Activated naive CD8-positive, alpha-beta T cell treated with anti-CD3 and anti-CD28 coated beads, Interleukin-2, amount 10 ng/mL, durations not matched to agents 7 days and 5 days (primary cell): ENCODE data around the gene SCYL3. TPM values are rescaled to one million over a fixed set of nuclear protein-coding genes. Genes with fewer than 3 reads are reported as not detected.
"Not testable (repeated sequence)": the region's sequence is repeated elsewhere in the genome, so short reads cannot be mapped to it uniquely, and the experiment has no call there.

ENCODE experiments used
- ATAC-seq: fragments of 150-1000 bp; cut with Tn5 transposase; one replicate; pipeline ENCODE4 v1.10.0; 2021; ENCODE audit warnings: low read depth, moderate library complexity
- POLR2A ChIA-PET: fragments of 350-600 bp; sonication (Branson Sonifier 250); formaldehyde crosslinking; loops from one replicate; lab custom pipeline; 2021; ENCODE audit warnings: antibody characterized with exemption; lab: Charles Lee
- DNase-seq: peaks from one replicate; pipeline ENCODE4 v3.0.0; 2021
- H3K27ac Mint-ChIP-seq: one replicate; pipeline ENCODE4 v1.8.0; 2022; ENCODE audit warnings: mild to moderate bottlenecking, mixed read lengths
- H3K27me3 Mint-ChIP-seq: one replicate; pipeline ENCODE4 v1.8.0; 2022; ENCODE audit warnings: mild to moderate bottlenecking, moderate library complexity, mixed read lengths
- H3K36me3 Mint-ChIP-seq: one replicate; pipeline ENCODE4 v1.8.0; 2021; ENCODE audit warnings: mild to moderate bottlenecking, mixed read lengths
- H3K4me1 Mint-ChIP-seq: one replicate; pipeline ENCODE4 v1.8.0; 2021; ENCODE audit warnings: mixed read lengths
- H3K4me3 Mint-ChIP-seq: one replicate; pipeline ENCODE4 v1.8.0; 2022; ENCODE audit warnings: mild to moderate bottlenecking, moderate library complexity, mixed read lengths
- H3K9me3 Mint-ChIP-seq: one replicate; pipeline ENCODE4 v1.8.0; 2021; ENCODE audit warnings: mixed read lengths
- total RNA-seq, 2 experiments: library from RNA; stranded (reverse); gene quantifications; one replicate each; pipeline ENCODE4 v1.2.3, GENCODE V29; 2021

The SCYL3 gene
- total RNA-seq, 2 experiments from 2014 or later, result 15.6 to 19.2 TPM

GRCh38 chr1:169874229-169874628 is 19.5 kb downstream of the SCYL3 start:
- H3K9me3 Mint-ChIP-seq, result peaks cover 7% of the 10 kb centered on the region
- no peak for DNase-seq
- peaks cover 5% of the 10 kb centered on the region for H3K4me1 Mint-ChIP-seq
- H3K27me3 Mint-ChIP-seq, result no peaks in the 10 kb centered on the region
- no peak for ATAC-seq
- POLR2A ChIA-PET, result no interaction called here
- no peak overlapping the region for H3K4me3 Mint-ChIP-seq
- no peak overlapping the region for H3K27ac Mint-ChIP-seq
- H3K36me3 Mint-ChIP-seq, result peaks cover 56% of the 10 kb centered on the region

- Mint-ChIP-seq H3K36me3 (peaks cover 61% of the 10 kb centered on the region), H3K4me3 (no peak overlapping the region), H3K4me1 (peaks cover 5% of the 10 kb centered on the region), H3K27ac (no peak overlapping the region), H3K27me3 (no peaks in the 10 kb centered on the region), H3K9me3 (peaks cover 7% of the 10 kb centered on the region)
- ATAC-seq (no peak), DNase-seq (no peak)
- POLR2A ChIA-PET, result no interaction called here
Measured at GRCh38 chr1:169873582-169874199, 20.0 kb downstream of the SCYL3 start.

DNA sequence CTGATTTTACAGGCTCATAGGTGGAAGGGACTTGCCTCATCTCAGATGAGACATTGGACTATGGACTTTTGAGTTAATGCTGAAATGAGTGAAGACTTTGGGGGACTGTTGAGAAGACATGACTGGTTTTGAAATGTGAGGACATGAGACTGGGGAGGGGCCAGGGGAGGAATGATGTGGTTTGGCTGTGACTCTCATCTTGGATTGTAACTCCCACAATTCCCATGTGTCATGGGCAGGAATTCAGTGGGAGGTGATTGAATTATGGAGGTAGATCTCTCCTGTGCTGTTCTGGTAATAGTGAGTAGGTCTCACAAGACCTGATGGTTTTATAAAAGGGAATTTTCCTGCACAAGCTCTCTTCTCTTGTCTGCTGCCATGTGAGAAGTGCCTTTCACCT is 20.8 kb downstream of the SCYL3 start:
- ATAC-seq, result no peak
- peaks cover 7% of the 10 kb centered on the region for H3K9me3 Mint-ChIP-seq
- POLR2A ChIA-PET, result no interaction called here

DNA sequence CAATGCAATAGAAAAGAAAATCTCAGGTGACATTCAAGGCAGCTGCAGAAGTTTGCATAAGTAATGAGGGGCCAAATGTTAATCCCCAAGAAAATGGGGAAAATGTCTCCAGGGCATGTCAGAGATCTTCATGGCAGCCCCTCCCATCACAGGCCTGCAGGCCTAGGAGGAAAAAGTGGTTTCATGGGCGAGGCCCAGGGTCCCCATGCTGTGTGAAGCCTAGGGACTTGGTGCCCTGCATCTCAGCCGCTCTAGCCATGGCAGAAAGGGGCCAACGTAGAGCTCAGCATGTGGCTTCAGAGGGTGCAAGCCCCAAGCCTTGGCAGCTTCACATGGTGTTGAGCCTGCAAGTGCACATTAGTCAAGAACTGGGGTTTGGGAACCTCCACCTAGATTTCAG is 21.7 kb downstream of the SCYL3 start:
- POLR2A ChIA-PET, H3K9me3 Mint-ChIP-seq, H3K27ac Mint-ChIP-seq, ATAC-seq, DNase-seq, H3K4me3 Mint-ChIP-seq, H3K4me1 Mint-ChIP-seq, H3K27me3 Mint-ChIP-seq: not testable (repeated sequence)
- H3K36me3 Mint-ChIP-seq, result peaks cover 64% of the 10 kb centered on the region

More for the DNA sequence above, 20.8 kb downstream of the SCYL3 start:
- peaks cover 5% of the 10 kb centered on the region for H3K4me1 Mint-ChIP-seq
- H3K27ac Mint-ChIP-seq, result peak overlapping the region; percentile 20
- H3K4me3 Mint-ChIP-seq, result no peak overlapping the region
- no peaks in the 10 kb centered on the region for H3K27me3 Mint-ChIP-seq
- no peak for DNase-seq
- H3K36me3 Mint-ChIP-seq, result peaks cover 66% of the 10 kb centered on the region

GRCh38 chr1:169869426-169869825 is 24.3 kb downstream of the SCYL3 start:
- H3K9me3 Mint-ChIP-seq, result peaks cover 7% of the 10 kb centered on the region
- H3K27ac Mint-ChIP-seq, result no peak overlapping the region
- POLR2A ChIA-PET, result no interaction called here
- no peaks in the 10 kb centered on the region for H3K27me3 Mint-ChIP-seq
- no peak overlapping the region for H3K4me3 Mint-ChIP-seq
- DNase-seq (no peak), ATAC-seq (no peak)
- peaks cover 69% of the 10 kb centered on the region for H3K36me3 Mint-ChIP-seq
- peaks cover 5% of the 10 kb centered on the region for H3K4me1 Mint-ChIP-seq

GRCh38 chr1:169868978-169869377 is 24.7 kb downstream of the SCYL3 start:
- Mint-ChIP-seq H3K4me3 (no peak overlapping the region), H3K4me1 (peaks cover 6% of the 10 kb centered on the region), H3K36me3 (peaks cover 67% of the 10 kb centered on the region), H3K9me3 (peaks cover 7% of the 10 kb centered on the region), H3K27ac (no peak overlapping the region), H3K27me3 (no peaks in the 10 kb centered on the region)
- DNase-seq, result no peak
- POLR2A ChIA-PET, result no interaction called here
- ATAC-seq, result no peak

DNA sequence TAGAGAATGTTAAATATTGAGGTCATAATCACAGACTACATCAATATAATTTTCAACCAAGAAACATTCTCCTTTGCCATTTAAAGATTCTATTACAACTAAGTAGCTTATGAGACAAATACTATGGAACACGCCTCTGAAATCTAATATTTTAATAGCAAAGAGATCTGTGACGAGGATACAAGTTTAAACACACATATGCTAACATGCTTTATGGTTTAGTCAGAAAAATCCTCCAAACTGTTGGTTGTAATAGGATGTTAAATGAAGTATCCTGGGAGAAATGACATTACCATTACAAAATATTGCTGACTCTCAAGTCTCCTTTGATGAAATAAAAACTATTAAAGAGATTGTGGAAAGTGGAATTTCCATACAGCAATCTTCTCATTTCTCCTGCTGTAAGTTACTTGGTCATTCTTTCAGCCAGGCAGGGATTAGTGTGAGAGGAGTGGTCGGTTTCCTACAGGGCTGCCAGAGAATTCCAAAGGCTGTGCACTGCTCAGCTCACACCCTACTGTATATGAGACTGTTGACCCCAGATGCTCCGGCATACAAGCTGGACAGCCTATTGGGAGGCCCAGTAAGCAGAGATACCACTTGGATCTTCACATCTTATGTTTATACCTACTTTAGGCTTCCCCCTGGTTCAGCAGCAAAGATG is 26.6 kb downstream of the SCYL3 start:
- Mint-ChIP-seq H3K27me3 (no peaks in the 10 kb centered on the region), H3K27ac (no peak overlapping the region), H3K4me1 (peaks cover 2% of the 10 kb centered on the region), H3K4me3 (no peak overlapping the region), H3K36me3 (peaks cover 60% of the 10 kb centered on the region), H3K9me3 (peaks cover 4% of the 10 kb centered on the region)
- DNase-seq (no peak), ATAC-seq (no peak)
- POLR2A ChIA-PET, result no interaction called here

DNA sequence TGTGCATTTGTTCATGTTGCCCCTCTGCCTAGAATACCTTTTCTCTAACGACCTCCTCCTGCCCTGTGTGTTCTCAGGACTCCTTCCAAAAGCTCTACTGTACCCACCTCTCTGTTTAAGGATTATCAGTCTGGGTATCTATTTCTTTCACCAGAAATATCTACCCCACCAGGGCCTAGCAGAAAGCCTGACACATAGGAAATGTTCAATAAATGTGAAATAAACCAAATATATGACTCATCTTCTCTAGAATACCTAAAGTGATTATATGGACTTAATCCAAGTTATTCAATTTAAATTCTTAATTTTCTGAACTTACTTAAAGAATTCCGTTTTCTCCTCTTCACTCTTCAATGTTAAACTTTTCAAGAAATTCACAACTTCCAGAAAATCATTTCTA is 27.1 kb downstream of the SCYL3 start:
- H3K4me3 Mint-ChIP-seq, result no peak overlapping the region
- POLR2A ChIA-PET, result no interaction called here
- peaks cover 3% of the 10 kb centered on the region for H3K9me3 Mint-ChIP-seq
- H3K4me1 Mint-ChIP-seq, result peaks cover 2% of the 10 kb centered on the region
- DNase-seq (no peak), ATAC-seq (no peak)
- no peak overlapping the region for H3K27ac Mint-ChIP-seq
- H3K36me3 Mint-ChIP-seq, result peaks cover 55% of the 10 kb centered on the region
- H3K27me3 Mint-ChIP-seq, result no peaks in the 10 kb centered on the region

- H3K36me3 Mint-ChIP-seq, result peaks cover 52% of the 10 kb centered on the region
- H3K9me3 Mint-ChIP-seq, H3K4me1 Mint-ChIP-seq, DNase-seq, ATAC-seq, H3K27ac Mint-ChIP-seq, H3K4me3 Mint-ChIP-seq, H3K27me3 Mint-ChIP-seq: not testable (repeated sequence)
- POLR2A ChIA-PET, result interaction anchor here (0.7 kb wide), 1 partner anchor 437 kb away, joined by 3 read pairs; the partner anchor contains the start of gene CCDC181
Measured at GRCh38 chr1:169864531-169864930, 29.2 kb downstream of the SCYL3 start.

- Mint-ChIP-seq H3K27ac (peak overlapping the region; percentile 7), H3K4me3 (no peak overlapping the region)
Measured at GRCh38 chr1:169860750-169861149, 32.9 kb downstream of the SCYL3 start.

GRCh38 chr1:169860187-169860586 is 33.5 kb downstream of the SCYL3 start:
- ATAC-seq (no peak), DNase-seq (no peak)
- H3K27me3 Mint-ChIP-seq, result no peaks in the 10 kb centered on the region
- H3K4me1 Mint-ChIP-seq, result peaks cover 6% of the 10 kb centered on the region
- H3K4me3 Mint-ChIP-seq, result no peak overlapping the region
- POLR2A ChIA-PET, result no interaction called here
- H3K36me3 Mint-ChIP-seq, result peaks cover 39% of the 10 kb centered on the region
- no peaks in the 10 kb centered on the region for H3K9me3 Mint-ChIP-seq
- no peak overlapping the region for H3K27ac Mint-ChIP-seq

More at GRCh38 chr1:169860750-169861149, 32.9 kb downstream of the SCYL3 start:
- POLR2A ChIA-PET, result no interaction called here
- ATAC-seq (no peak), DNase-seq (no peak)
- H3K36me3 Mint-ChIP-seq, result peaks cover 41% of the 10 kb centered on the region
- H3K4me1 Mint-ChIP-seq, result peaks cover 6% of the 10 kb centered on the region
- no peaks in the 10 kb centered on the region for H3K27me3 Mint-ChIP-seq
- H3K9me3 Mint-ChIP-seq, result no peaks in the 10 kb centered on the region

DNA sequence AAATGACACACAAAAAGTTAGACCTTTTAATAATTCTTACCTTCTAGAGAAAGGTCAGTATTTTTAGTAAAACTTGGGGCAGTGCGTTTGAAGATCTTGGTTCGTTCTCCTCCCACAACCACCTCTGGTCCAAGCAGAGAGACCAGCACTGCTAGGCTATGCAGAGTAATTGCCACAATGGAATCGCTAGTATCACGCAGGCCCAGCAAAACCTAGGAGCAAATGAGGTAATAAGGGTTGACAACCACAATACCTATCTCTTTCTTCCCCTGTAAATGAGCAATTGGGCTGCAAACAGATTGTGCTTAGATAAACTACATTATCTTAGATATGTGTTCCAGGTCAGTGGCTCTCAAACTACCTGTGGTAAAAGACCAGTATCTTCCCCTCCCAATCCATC is 34.7 kb downstream of the SCYL3 start:
- no peaks in the 10 kb centered on the region for H3K9me3 Mint-ChIP-seq
- no peak for ATAC-seq
- no peak overlapping the region for H3K27ac Mint-ChIP-seq
- no peak overlapping the region for H3K4me3 Mint-ChIP-seq
- POLR2A ChIA-PET, result no interaction called here
- H3K36me3 Mint-ChIP-seq, result peaks cover 42% of the 10 kb centered on the region
- H3K4me1 Mint-ChIP-seq, result peaks cover 5% of the 10 kb centered on the region
- DNase-seq, result no peak
- no peaks in the 10 kb centered on the region for H3K27me3 Mint-ChIP-seq

DNA sequence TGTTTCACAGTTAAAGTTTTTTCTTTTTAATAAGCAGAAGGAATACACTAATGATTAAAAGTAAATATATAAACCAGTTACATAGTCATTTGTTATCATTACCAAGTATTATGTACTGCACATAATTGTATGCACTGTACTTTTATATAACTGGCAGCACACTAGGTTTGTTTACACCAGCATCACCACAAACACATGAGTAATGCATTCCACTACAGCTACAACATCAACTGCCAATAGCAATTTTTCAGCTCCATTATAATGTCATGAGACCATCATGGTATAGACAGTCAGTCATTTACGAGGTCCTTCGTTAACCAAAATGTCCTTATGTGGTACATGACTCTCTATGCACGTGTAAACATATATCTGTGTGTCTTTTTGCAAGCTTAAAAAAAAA is 35.2 kb downstream of the SCYL3 start:
- Mint-ChIP-seq H3K27me3 (no peaks in the 10 kb centered on the region), H3K27ac (no peak overlapping the region), H3K4me1 (peaks cover 5% of the 10 kb centered on the region), H3K9me3 (no peaks in the 10 kb centered on the region), H3K36me3 (peaks cover 40% of the 10 kb centered on the region), H3K4me3 (no peak overlapping the region)
- DNase-seq (no peak), ATAC-seq (no peak)
- POLR2A ChIA-PET, result no interaction called here

DNA sequence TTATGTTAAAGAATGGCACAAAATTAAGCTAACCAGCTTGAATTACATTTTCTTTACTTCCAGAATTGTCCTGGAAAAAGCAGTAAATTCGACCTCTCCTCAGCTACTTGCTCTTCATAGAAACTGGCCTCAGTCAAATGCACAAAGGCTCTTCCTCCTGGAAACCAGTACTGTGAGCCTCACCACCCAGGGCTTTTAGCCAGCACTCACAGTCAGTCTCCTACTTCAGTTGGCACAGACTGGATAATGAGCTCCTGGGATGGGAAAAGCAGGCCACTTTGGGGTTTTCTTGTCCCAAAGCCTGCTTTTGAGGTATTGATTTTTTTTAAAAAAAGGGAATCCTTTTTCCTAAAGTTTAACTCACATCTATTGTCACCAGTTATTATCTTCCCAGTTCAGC is 40.4 kb downstream of the SCYL3 start:
- H3K36me3 Mint-ChIP-seq, result peaks cover 43% of the 10 kb centered on the region
- DNase-seq, result no peak
- POLR2A ChIA-PET, result no interaction called here
- H3K27me3 Mint-ChIP-seq, result no peaks in the 10 kb centered on the region
- no peaks in the 10 kb centered on the region for H3K9me3 Mint-ChIP-seq
- peak overlapping the region; percentile 78 for H3K27ac Mint-ChIP-seq
- H3K4me3 Mint-ChIP-seq, result no peak overlapping the region
- no peaks in the 10 kb centered on the region for H3K4me1 Mint-ChIP-seq
- ATAC-seq, result no peak
